Hepatocyte (in vitro differentiated cells): ENCODE measurements around the gene BCL11A.

Experiments
- CTCF ChIP-seq: fragments of 200-600 bp; sonication (generic); IDR thresholded peaks from 2 replicates; pipeline ENCODE4 v1.5.1; 2016; ENCODE audit warnings: antibody characterized with exemption, mild to moderate bottlenecking; ENCODE audit not compliant: poor library complexity
- EZH2 ChIP-seq: fragments of 200-600 bp; sonication (generic); IDR thresholded peaks from 2 replicates; pipeline ENCODE4 v1.6.1; 2016; ENCODE audit warnings: antibody characterized with exemption, mild to moderate bottlenecking, borderline replicate concordance
- EZH2phosphoT487 ChIP-seq: fragments of 200-600 bp; sonication (generic); IDR thresholded peaks from one replicate; pipeline ENCODE4 v1.6.1; 2018; ENCODE audit warnings: antibody characterized with exemption, mild to moderate bottlenecking, low read depth, moderate library complexity; ENCODE audit not compliant: unreplicated experiment, severe bottlenecking

- TF ChIP-seq CTCF (no peak), EZH2 (no peak), EZH2phosphoT487 (no peak)
Observed at GRCh38 chr2:60426880-60427279, 126.6 kb downstream of the BCL11A start.
